Stomach (tissue), 4 donors: ENCODE results near the gene C1orf35.

ENCODE experiments used
- EP300 ChIP-seq: sonication (generic); formaldehyde crosslinking; IDR thresholded peaks from one replicate; pipeline ENCODE4 v1.6.1; 2017; ENCODE audit warnings: antibody characterized with exemption
- POLR2A ChIP-seq, 4 donors: fragments of 450-650 bp; IDR thresholded peaks; one replicate each; pipeline ENCODE4 v1.6.1; 2016; ENCODE audit warnings: antibody characterized with exemption in 4 of 4, control low read depth in 2 of 4, mild to moderate bottlenecking in 1 of 4, moderate library complexity in 1 of 4
- POLR2AphosphoS5 ChIP-seq, 3 donors: sonication (generic); formaldehyde crosslinking; IDR thresholded peaks; one replicate each; pipeline ENCODE4 v1.6.1; 2016; ENCODE audit warnings: antibody characterized with exemption in 3 of 3
- TF ChIP-seq, protein P1 (sequence below), 7 experiments: fragments of 450-650 bp in 4 of 7; fragments of 200-600 bp in 3 of 7; sonication (generic) in 3 of 7; IDR thresholded peaks; one replicate each; pipeline ENCODE4 v1.5.1; 2016 to 2019; ENCODE audit warnings: antibody characterized with exemption in 7 of 7, control low read depth in 2 of 7, mild to moderate bottlenecking in 1 of 7

DNA sequence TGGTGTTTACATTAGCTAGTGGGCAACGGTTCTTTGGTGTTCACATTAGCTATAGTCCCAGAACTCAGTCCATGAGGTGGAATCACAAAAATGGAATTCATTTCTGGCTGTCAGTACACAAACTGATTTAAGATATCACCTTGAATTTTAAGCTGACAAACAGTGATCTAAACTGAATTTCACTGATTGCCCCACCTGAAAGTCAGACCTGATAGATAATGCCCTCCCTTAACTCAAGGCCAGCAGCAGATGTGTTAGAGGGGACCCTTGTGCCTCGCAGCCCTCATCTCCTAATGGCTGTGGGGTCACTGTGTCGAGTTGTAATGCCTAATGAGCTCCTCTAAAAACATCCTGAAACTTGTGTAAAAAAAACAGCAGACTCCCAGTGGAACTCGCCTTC is 12.0 kb downstream of the C1orf35 start:
- no peak for TF ChIP-seq EP300
- no peak for TF ChIP-seq POLR2A (IDR thresholded peaks at IDR 0.05)
- TF ChIP-seq, protein P1, sequence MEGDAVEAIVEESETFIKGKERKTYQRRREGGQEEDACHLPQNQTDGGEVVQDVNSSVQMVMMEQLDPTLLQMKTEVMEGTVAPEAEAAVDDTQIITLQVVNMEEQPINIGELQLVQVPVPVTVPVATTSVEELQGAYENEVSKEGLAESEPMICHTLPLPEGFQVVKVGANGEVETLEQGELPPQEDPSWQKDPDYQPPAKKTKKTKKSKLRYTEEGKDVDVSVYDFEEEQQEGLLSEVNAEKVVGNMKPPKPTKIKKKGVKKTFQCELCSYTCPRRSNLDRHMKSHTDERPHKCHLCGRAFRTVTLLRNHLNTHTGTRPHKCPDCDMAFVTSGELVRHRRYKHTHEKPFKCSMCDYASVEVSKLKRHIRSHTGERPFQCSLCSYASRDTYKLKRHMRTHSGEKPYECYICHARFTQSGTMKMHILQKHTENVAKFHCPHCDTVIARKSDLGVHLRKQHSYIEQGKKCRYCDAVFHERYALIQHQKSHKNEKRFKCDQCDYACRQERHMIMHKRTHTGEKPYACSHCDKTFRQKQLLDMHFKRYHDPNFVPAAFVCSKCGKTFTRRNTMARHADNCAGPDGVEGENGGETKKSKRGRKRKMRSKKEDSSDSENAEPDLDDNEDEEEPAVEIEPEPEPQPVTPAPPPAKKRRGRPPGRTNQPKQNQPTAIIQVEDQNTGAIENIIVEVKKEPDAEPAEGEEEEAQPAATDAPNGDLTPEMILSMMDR (IDR thresholded peaks at IDR 0.05): no peak
- no peak for TF ChIP-seq POLR2AphosphoS5 (IDR thresholded peaks at IDR 0.05)
